Adrenal gland (tissue), 12 donors: ENCODE data around the gene LEAP2. TPM values are rescaled to one million over a fixed set of nuclear protein-coding genes. Genes with fewer than 3 reads are reported as not detected.

Experiments used
- DNase-seq, 7 donors: peaks; one replicate each; pipeline ENCODE4 v3.0.0-alpha.2; 2019 to 2020
- H3K27ac ChIP-seq, 5 donors: fragments of 200-600 bp; sonication (generic) in 4 of 5; 1 replicate in 3 of 5; 2 replicates in 2 of 5; pipeline versions ENCODE4 v1.5.1 to v1.8.0; 2016 to 2020; ENCODE audit warnings: mild to moderate bottlenecking in 1 of 5
- H3K27me3 ChIP-seq: fragments of 200-600 bp; 2 replicates; pipeline ENCODE4 v1.8.0; 2021
- H3K36me3 ChIP-seq, 2 donors: fragments of 200-600 bp; replicated peaks in 1 of 2; 1 replicate in 1 of 2; 2 replicates in 1 of 2; pipeline versions ENCODE4 v1.5.1 to v1.8.0; 2018 to 2022
- H3K4me1 ChIP-seq, 2 donors: fragments of 200-600 bp; replicated peaks in 1 of 2; 1 replicate in 1 of 2; 2 replicates in 1 of 2; pipeline versions ENCODE4 v1.5.1 to v1.8.0; 2018 to 2021
- H3K4me3 ChIP-seq, 4 donors: fragments of 200-600 bp; sonication (generic) in 3 of 4; one replicate each; pipeline ENCODE4 v1.5.1; 2016 to 2018
- H3K9me3 ChIP-seq, 3 donors: fragments of 200-600 bp; sonication (generic) in 1 of 3; replicated peaks in 1 of 3; 1 replicate in 2 of 3; 2 replicates in 1 of 3; pipeline versions ENCODE4 v1.5.1 to v1.8.0; 2016 to 2021
- POLR2A ChIP-seq, 2 donors: fragments of 450-650 bp; IDR thresholded peaks; one replicate each; pipeline ENCODE4 v1.6.1; 2017; ENCODE audit warnings: antibody characterized with exemption in 2 of 2, mild to moderate bottlenecking in 2 of 2, moderate library complexity in 1 of 2
- WGBS, 4 donors: extraction: QIAGEN DNeasy Blood & Tissue Kit in 2 of 4; methylation state at CpG; one replicate each; pipeline versions ENCODE4 v1.1.5 to v1.1.7; 2013 to 2017; 5-methylcytosine and 5-hydroxymethylcytosine counted together
- intact Hi-C, 2 donors: fragments of 100-400 bp; cut with DNase I; formaldehyde crosslinking; loops; one replicate each; pipeline versions ENCODE4 v1.14.1 to v1.15.0; 2022 to 2023
- polyA plus RNA-seq, 3 donors: library from polyadenylated mRNA; stranded (reverse); fragments of 200-250 nt in 2 of 3; fragments of 350-450 nt in 1 of 3; fragmentation: Illumina TruSeq in 1 of 3; extraction: RNeasy Lipid Tissue Mini Kit (QIAGEN cat#74804) in 1 of 3; gene quantifications; one replicate each; pipeline ENCODE4 v1.2.3, GENCODE V29; 2013 to 2014
- total RNA-seq, 9 donors: library from RNA; depleted of rRNA in 4 of 9; stranded (reverse); fragments of >200 nt in 4 of 9; fragments of 120-200 nt in 1 of 9; fragmentation: NEBNext Ultra II Directional in 1 of 9; extraction: Animal tissue kit (Norgen Biotek cat#: 25700) in 1 of 9; gene quantifications; one replicate each; pipeline versions ENCODE4 v1.1.0 to v1.2.4, GENCODE V29; 2013 to 2023
- TF ChIP-seq, protein P1 (sequence below), 6 experiments: fragments of 450-650 bp in 4 of 6; fragments of 200-600 bp in 2 of 6; sonication (generic) in 1 of 6; IDR thresholded peaks; 1 replicate in 5 of 6; 2 replicates in 1 of 6; pipeline versions ENCODE4 v1.5.1 to v1.8.0; 2016 to 2021; ENCODE audit warnings: antibody characterized with exemption in 6 of 6, mild to moderate bottlenecking in 2 of 6, moderate library complexity in 1 of 6
- donor health status: healthy with polysubstance abuse.
- donor health status: Bipolar disorder and iron deficiency.
- donor health status: DM: yes; HTN: yes; CAD: no.
- donor health status: DM: no; HTN: no; CAD: no.
- donor health status: DM: no; HTN: no; CAD: no.
- donor health status: DM: yes; HTN: yes; CAD: no.

LEAP2 gene
- total and polyA plus RNA-seq, 12 donors: 0.39 to 3.1 (median 1.3) TPM; not detected in 2

DNA sequence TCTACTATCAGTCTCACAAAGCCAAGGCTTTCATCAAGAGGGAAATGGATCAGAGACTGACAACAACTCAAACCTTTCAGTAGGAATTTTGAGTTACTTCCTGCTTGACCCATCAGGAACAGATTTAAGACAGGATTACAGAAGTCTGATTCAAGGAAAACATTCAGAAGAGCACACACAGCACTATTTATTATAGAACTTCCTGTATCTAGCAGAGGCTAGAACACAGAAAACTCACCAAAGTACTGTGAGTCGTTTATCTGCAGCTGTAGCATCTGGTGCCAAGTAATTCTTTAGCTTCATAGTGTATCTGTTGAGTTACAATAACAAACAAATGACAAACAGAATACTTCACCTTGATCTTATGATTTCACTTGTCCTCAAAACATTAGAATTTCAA, 13.8 kb downstream of the LEAP2 start:
- Histone ChIP-seq H3K36me3 (peaks cover 0 to 92% of the 10 kb centered on the region in 2 donors), H3K27me3 (no peaks in the 10 kb centered on the region), H3K4me1 (peaks cover 0 to 22% of the 10 kb centered on the region in 2 donors), H3K27ac (peak overlapping the region in 2 of 5 donors; percentile 22 to 35), H3K4me3 (no peak overlapping the region), H3K9me3 (no peaks in the 10 kb centered on the region)
- 0 to 21% (median 8%) methylated on average over 1 of the region's 1 CpG for WGBS, 4 donors
- intact Hi-C loops: no loop called here
- DNase-seq: no peak
- TF ChIP-seq, protein P1, sequence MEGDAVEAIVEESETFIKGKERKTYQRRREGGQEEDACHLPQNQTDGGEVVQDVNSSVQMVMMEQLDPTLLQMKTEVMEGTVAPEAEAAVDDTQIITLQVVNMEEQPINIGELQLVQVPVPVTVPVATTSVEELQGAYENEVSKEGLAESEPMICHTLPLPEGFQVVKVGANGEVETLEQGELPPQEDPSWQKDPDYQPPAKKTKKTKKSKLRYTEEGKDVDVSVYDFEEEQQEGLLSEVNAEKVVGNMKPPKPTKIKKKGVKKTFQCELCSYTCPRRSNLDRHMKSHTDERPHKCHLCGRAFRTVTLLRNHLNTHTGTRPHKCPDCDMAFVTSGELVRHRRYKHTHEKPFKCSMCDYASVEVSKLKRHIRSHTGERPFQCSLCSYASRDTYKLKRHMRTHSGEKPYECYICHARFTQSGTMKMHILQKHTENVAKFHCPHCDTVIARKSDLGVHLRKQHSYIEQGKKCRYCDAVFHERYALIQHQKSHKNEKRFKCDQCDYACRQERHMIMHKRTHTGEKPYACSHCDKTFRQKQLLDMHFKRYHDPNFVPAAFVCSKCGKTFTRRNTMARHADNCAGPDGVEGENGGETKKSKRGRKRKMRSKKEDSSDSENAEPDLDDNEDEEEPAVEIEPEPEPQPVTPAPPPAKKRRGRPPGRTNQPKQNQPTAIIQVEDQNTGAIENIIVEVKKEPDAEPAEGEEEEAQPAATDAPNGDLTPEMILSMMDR (IDR thresholded peaks at IDR 0.05): no peak
- no peak for TF ChIP-seq POLR2A (IDR thresholded peaks at IDR 0.05)

DNA sequence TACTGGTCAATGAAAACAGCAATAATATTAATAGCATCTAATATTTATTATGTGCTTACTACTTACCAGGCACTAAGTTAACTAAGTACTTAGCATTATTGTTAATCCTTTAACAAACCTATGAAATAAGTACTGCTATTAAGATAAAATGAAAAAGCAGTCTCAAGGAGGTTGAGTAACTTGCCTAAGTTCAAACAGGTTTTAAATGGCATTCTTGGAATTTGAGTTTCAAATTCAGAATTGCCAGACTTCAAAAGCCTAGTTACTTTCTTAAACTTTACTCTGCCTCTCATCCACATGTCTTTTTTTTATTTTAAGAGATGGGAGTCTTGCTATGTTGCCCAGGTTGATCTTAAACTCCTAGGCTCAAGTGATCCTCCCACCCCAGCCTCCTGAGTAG, 16.0 kb downstream of the LEAP2 start:
- intact Hi-C loops: no loop called here
- no peak for DNase-seq
- Histone ChIP-seq H3K4me3 (no peak overlapping the region), H3K27me3 (no peaks in the 10 kb centered on the region), H3K4me1 (peaks cover 0 to 18% of the 10 kb centered on the region in 2 donors), H3K9me3 (no peaks in the 10 kb centered on the region), H3K36me3 (peaks cover 0 to 84% of the 10 kb centered on the region in 2 donors), H3K27ac (no peak overlapping the region)
- TF ChIP-seq, protein P1 (IDR thresholded peaks at IDR 0.05): no peak
- TF ChIP-seq POLR2A (IDR thresholded peaks at IDR 0.05): no peak

DNA sequence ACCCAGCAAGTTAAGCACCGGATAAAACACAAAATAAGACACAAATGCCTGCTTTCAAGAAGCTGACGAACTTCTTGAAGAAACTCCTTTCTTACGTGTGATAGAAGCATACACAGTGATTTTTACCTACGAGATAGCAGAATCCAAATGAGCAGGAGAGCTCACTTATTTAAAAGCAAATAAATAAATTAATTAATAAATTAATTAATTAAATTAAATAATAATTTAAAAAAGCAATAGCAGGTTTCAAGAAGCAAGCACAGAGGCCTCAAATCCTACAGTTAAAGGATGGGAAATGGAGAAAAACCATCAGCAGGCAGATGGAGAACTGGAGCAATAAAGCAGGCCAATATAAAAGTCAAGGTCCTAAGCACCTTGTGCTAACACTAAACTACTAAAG, 17.3 kb downstream of the LEAP2 start:
- 85 to 93% (median 91%) methylated on average over 4 of the region's 4 CpGs for WGBS, 4 donors
- H3K4me1 ChIP-seq: peaks cover 5 to 28% of the 10 kb centered on the region in 2 donors
- no peak overlapping the region for H3K27ac ChIP-seq
- no peak for TF ChIP-seq POLR2A (IDR thresholded peaks at IDR 0.05)
- TF ChIP-seq, protein P1 (IDR thresholded peaks at IDR 0.05): no peak
- intact Hi-C loops: loop anchor here in 1 of 2 donors (10.0 kb wide), 1 partner anchor 54 kb away; no protein-coding TSS in a partner anchor
- H3K27me3 ChIP-seq: no peaks in the 10 kb centered on the region
- DNase-seq: no peak
- H3K36me3 ChIP-seq: peaks cover 0 to 86% of the 10 kb centered on the region in 2 donors
- no peak overlapping the region for H3K4me3 ChIP-seq
- no peaks in the 10 kb centered on the region for H3K9me3 ChIP-seq

DNA sequence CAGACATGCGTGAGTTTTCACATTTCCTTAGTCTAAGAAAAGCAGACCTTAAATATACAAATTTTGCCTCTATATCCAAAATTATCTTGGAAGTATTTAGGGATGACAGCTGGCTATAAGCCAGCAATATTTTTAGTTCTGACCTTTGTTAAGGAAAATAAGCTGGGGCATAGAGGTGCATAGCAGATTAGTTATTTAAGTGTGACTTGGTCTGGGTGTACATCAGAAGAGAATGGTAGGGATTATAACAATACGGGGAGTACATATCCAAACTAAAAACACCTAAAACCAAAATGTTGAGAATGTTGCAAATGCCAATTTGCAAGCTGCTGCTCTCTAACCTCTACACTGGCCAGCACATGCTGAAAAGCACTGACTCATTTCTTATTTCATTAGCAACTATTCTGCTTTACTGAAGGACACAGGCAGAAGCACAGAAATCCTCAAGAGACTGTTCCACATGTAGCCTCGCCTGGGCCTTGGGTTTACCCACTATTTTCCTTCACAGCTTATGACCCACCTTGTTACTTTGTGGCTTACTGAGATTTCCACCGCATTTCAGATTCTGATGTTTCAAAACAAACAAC, 22.3 kb downstream of the LEAP2 start:
- peaks cover 0 to 77% of the 10 kb centered on the region in 2 donors for H3K36me3 ChIP-seq
- intact Hi-C loops: loop anchor here in 1 of 2 donors (10.0 kb wide), 1 partner anchor 49 kb away; no protein-coding TSS in a partner anchor

More for the DNA sequence above, 22.3 kb downstream of the LEAP2 start:
- TF ChIP-seq, protein P1 (IDR thresholded peaks at IDR 0.05): no peak
- no peak for TF ChIP-seq POLR2A (IDR thresholded peaks at IDR 0.05)
- 41 to 60% (median 46%) methylated on average over 4 of the region's 4 CpGs for WGBS, 4 donors
- H3K4me3 ChIP-seq: no peak overlapping the region
- H3K9me3 ChIP-seq: no peaks in the 10 kb centered on the region
- H3K4me1 ChIP-seq: peaks cover 17 to 39% of the 10 kb centered on the region in 2 donors
- H3K27me3 ChIP-seq: no peaks in the 10 kb centered on the region
- peak in 3 of 7 donors; percentile 25 to 47 (median 30) for DNase-seq
- peak overlapping the region in 3 of 5 donors; percentile 48 to 59 (median 50) for H3K27ac ChIP-seq
